GM08714 (cell line): ENCODE measurements around the gene CA7.
A peak's percentile ranks its signal among the peaks of the same experiment; 100 is the strongest.
"Not testable (repeated sequence)": the region's sequence is repeated elsewhere in the genome, so short reads cannot be mapped to it uniquely, and the experiment has no call there.

ENCODE experiments used
- H3K4me3 ChIP-seq: fragments of 200-500 bp; sonication (Bioruptor generic); 2 replicates; pipeline ENCODE4 v1.5.1; 2014; ENCODE audit warnings: mild to moderate bottlenecking, low read length, inconsistent platforms
- ZNF274 ChIP-seq: IDR thresholded peaks from 2 replicates; pipeline ENCODE4 v1.6.1; 2012; ENCODE audit warnings: mild to moderate bottlenecking, low read depth, low read length

The CA7 gene

GRCh38 chr16:66851166-66851964 is 7.2 kb downstream of the CA7 start:
- H3K4me3 ChIP-seq = no peak overlapping the region
- TF ChIP-seq ZNF274 = no peak

GRCh38 chr16:66853261-66854139 is 9.3 kb downstream of the CA7 start:
- no peak overlapping the region for H3K4me3 ChIP-seq
- TF ChIP-seq ZNF274 = no peak

GRCh38 chr16:66856184-66856730 is 12.0 kb downstream of the CA7 start:
- no peak for TF ChIP-seq ZNF274

GRCh38 chr16:66856801-66857200 is 12.6 kb downstream of the CA7 start:
- H3K4me3 ChIP-seq = no peak overlapping the region
- no peak for TF ChIP-seq ZNF274

More at GRCh38 chr16:66856184-66856730, 12.0 kb downstream of the CA7 start:
- H3K4me3 ChIP-seq = no peak overlapping the region

- no peak for TF ChIP-seq ZNF274
- no peak overlapping the region for H3K4me3 ChIP-seq
Observed at GRCh38 chr16:66857437-66857836, 13.2 kb downstream of the CA7 start.

GRCh38 chr16:66858740-66859396 is 14.7 kb downstream of the CA7 start:
- no peak for TF ChIP-seq ZNF274
- no peak overlapping the region for H3K4me3 ChIP-seq

- H3K4me3 ChIP-seq = no peak overlapping the region
- no peak for TF ChIP-seq ZNF274
Observed at GRCh38 chr16:66859397-66860068, 15.3 kb downstream of the CA7 start.

GRCh38 chr16:66862023-66862520 is 17.9 kb downstream of the CA7 start:
- TF ChIP-seq ZNF274 = no peak
- H3K4me3 ChIP-seq = no peak overlapping the region

GRCh38 chr16:66863707-66864106 is 19.5 kb downstream of the CA7 start:
- H3K4me3 ChIP-seq = no peak overlapping the region
- no peak for TF ChIP-seq ZNF274

GRCh38 chr16:66869424-66869823 is 25.2 kb downstream of the CA7 start:
- no peak overlapping the region for H3K4me3 ChIP-seq
- no peak for TF ChIP-seq ZNF274

GRCh38 chr16:66871363-66871762 is 27.1 kb downstream of the CA7 start:
- not testable (repeated sequence) for H3K4me3 ChIP-seq

GRCh38 chr16:66871840-66872239 is 27.6 kb downstream of the CA7 start:
- no peak for TF ChIP-seq ZNF274
- H3K4me3 ChIP-seq = no peak overlapping the region

GRCh38 chr16:66872559-66872942 is 28.3 kb downstream of the CA7 start:
- H3K4me3 ChIP-seq = peak overlapping the region; percentile 35; the same call in 1 of the 2 replicates
- no peak for TF ChIP-seq ZNF274
